IgD-negative memory B cell (primary cell): ENCODE measurements around the gene MAPT. TPM values are rescaled to one million over a fixed set of nuclear protein-coding genes. Genes with fewer than 3 reads are reported as not detected.
"Not testable (repeated sequence)": the region's sequence is repeated elsewhere in the genome, so short reads cannot be mapped to it uniquely, and the experiment has no call there.

ENCODE experiments used
- H3K27ac Mint-ChIP-seq, 3 donors: one replicate each; pipeline ENCODE4 v1.8.0; 2020 to 2022; ENCODE audit warnings: mild to moderate bottlenecking in 3 of 3, mixed read lengths in 3 of 3, moderate library complexity in 1 of 3
- H3K27me3 Mint-ChIP-seq: one replicate; pipeline ENCODE4 v1.8.0; 2021; ENCODE audit warnings: mixed read lengths
- H3K36me3 Mint-ChIP-seq: one replicate; pipeline ENCODE4 v1.8.0; 2020; ENCODE audit warnings: mild to moderate bottlenecking, mixed read lengths
- H3K4me1 Mint-ChIP-seq, 3 donors: one replicate each; pipeline ENCODE4 v1.8.0; 2020 to 2022; ENCODE audit warnings: mixed read lengths in 3 of 3, mild to moderate bottlenecking in 1 of 3
- H3K4me3 Mint-ChIP-seq, 4 donors: one replicate each; pipeline ENCODE4 v1.8.0; 2020 to 2022; ENCODE audit warnings: mild to moderate bottlenecking in 4 of 4, mixed read lengths in 4 of 4, moderate library complexity in 3 of 4
- H3K9me3 Mint-ChIP-seq, 3 donors: one replicate each; pipeline ENCODE4 v1.8.0; 2020 to 2021; ENCODE audit warnings: mixed read lengths in 3 of 3, mild to moderate bottlenecking in 1 of 3
- polyA plus RNA-seq: library from polyadenylated mRNA; unstranded; fragments of 300-500 nt; fragmentation: Illumina TruSeq; gene quantifications from one replicate; pipeline ENCODE4 v1.2.3, GENCODE V29; 2021

Gene MAPT
- polyA plus RNA-seq, 1 donor from 2014 or later, result not detected

DNA sequence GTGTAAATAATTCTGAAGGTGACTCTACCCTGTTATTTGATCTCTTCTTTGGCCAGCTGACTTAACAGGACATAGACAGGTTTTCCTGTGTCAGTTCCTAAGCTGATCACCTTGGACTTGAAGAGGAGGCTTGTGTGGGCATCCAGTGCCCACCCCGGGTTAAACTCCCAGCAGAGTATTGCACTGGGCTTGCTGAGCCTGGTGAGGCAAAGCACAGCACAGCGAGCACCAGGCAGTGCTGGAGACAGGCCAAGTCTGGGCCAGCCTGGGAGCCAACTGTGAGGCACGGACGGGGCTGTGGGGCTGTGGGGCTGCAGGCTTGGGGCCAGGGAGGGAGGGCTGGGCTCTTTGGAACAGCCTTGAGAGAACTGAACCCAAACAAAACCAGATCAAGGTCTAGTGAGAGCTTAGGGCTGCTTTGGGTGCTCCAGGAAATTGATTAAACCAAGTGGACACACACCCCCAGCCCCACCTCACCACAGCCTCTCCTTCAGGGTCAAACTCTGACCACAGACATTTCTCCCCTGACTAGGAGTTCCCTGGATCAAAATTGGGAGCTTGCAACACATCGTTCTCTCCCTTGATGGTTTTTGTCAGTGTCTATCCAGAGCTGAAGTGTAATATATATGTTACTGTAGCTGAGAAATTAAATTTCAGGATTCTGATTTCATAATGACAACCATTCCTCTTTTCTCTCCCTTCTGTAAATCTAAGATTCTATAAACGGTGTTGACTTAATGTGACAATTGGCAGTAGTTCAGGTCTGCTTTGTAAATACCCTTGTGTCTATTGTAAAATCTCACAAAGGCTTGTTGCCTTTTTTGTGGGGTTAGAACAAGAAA lies 109.8 kb downstream of the MAPT start:
- no peaks in the 10 kb centered on the region for H3K27me3 Mint-ChIP-seq
- no peak overlapping the region for H3K4me3 Mint-ChIP-seq
- no peak overlapping the region for H3K27ac Mint-ChIP-seq
- H3K9me3 Mint-ChIP-seq, result no peaks in the 10 kb centered on the region
- no peaks in the 10 kb centered on the region for H3K36me3 Mint-ChIP-seq
- H3K4me1 Mint-ChIP-seq, result no peaks in the 10 kb centered on the region

DNA sequence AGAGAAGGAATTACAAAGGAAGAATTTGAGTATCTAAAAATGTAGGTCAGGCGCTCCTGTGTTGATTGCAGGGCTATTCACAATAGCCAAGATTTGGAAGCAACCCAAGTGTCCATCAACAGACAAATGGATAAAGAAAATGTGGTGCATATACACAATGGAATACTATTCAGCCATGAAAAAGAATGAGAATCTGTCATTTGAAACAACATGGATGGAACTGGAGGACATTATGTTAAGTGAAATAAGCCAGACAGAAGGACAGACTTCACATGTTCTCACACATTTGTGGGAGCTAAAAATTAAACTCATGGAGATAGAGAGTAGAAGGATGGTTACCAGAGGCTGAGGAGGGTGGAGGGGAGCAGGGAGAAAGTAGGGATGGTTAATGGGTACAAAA lies 111.7 kb downstream of the MAPT start:
- H3K9me3 Mint-ChIP-seq, H3K4me1 Mint-ChIP-seq, H3K4me3 Mint-ChIP-seq, H3K27me3 Mint-ChIP-seq, H3K36me3 Mint-ChIP-seq: not testable (repeated sequence)
- H3K27ac Mint-ChIP-seq, result peak overlapping the region in 1 of 3 donors; percentile 11

DNA sequence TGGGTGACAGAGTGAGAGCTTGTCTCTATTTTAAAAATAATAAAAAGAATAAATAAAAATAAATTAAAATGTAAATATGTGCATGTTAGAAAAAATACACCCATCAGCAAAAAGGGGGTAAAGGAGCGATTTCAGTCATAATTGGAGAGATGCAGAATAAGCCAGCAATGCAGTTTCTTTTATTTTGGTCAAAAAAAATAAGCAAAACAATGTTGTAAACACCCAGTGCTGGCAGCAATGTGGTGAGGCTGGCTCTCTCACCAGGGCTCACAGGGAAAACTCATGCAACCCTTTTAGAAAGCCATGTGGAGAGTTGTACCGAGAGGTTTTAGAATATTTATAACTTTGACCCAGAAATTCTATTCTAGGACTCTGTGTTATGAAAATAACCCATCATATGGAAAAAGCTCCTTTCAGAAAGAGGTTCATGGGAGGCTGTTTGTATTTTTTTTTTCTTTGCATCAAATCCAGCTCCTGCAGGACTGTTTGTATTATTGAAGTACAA lies 113.2 kb downstream of the MAPT start:
- no peaks in the 10 kb centered on the region for H3K36me3 Mint-ChIP-seq
- H3K9me3 Mint-ChIP-seq, result no peaks in the 10 kb centered on the region
- H3K27ac Mint-ChIP-seq, result no peak overlapping the region
- no peak overlapping the region for H3K4me3 Mint-ChIP-seq
- H3K4me1 Mint-ChIP-seq, result peaks cover 0 to 3% (median 0%) of the 10 kb centered on the region in 3 donors
- H3K27me3 Mint-ChIP-seq, result no peaks in the 10 kb centered on the region

DNA sequence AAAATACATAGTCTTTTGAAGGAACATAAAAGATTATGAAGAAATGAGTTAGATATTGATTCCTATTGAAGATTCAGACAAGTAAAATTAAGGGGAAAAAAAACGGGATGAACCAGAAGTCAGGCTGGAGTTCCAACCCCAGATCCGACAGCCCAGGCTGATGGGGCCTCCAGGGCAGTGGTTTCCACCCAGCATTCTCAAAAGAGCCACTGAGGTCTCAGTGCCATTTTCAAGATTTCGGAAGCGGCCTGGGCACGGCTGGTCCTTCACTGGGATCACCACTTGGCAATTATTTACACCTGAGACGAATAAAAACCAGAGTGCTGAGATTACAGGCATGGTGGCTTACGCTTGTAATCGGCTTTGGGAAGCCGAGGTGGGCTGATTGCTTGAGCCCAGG lies 114.2 kb downstream of the MAPT start:
- Mint-ChIP-seq H3K27ac (no peak overlapping the region), H3K4me1 (peaks cover 0 to 3% (median 0%) of the 10 kb centered on the region in 3 donors), H3K27me3 (no peaks in the 10 kb centered on the region), H3K9me3 (no peaks in the 10 kb centered on the region), H3K36me3 (no peaks in the 10 kb centered on the region), H3K4me3 (no peak overlapping the region)

DNA sequence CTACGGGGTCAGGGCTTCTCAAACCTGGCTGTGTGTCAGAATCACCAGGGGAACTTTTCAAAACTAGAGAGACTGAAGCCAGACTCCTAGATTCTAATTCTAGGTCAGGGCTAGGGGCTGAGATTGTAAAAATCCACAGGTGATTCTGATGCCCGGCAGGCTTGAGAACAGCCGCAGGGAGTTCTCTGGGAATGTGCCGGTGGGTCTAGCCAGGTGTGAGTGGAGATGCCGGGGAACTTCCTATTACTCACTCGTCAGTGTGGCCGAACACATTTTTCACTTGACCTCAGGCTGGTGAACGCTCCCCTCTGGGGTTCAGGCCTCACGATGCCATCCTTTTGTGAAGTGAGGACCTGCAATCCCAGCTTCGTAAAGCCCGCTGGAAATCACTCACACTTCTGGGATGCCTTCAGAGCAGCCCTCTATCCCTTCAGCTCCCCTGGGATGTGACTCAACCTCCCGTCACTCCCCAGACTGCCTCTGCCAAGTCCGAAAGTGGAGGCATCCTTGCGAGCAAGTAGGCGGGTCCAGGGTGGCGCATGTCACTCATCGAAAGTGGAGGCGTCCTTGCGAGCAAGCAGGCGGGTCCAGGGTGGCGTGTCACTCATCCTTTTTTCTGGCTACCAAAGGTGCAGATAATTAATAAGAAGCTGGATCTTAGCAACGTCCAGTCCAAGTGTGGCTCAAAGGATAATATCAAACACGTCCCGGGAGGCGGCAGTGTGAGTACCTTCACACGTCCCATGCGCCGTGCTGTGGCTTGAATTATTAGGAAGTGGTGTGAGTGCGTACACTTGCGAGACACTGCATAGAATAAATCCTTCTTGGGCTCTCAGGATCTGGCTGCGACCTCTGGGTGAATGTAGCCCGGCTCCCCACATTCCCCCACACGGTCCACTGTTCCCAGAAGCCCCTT lies 115.6 kb downstream of the MAPT start:
- peaks cover 0 to 3% (median 0%) of the 10 kb centered on the region in 3 donors for H3K4me1 Mint-ChIP-seq
- H3K9me3 Mint-ChIP-seq, result no peaks in the 10 kb centered on the region
- no peaks in the 10 kb centered on the region for H3K36me3 Mint-ChIP-seq
- H3K27me3 Mint-ChIP-seq, result no peaks in the 10 kb centered on the region
- H3K4me3 Mint-ChIP-seq, result no peak overlapping the region
- no peak overlapping the region for H3K27ac Mint-ChIP-seq

DNA sequence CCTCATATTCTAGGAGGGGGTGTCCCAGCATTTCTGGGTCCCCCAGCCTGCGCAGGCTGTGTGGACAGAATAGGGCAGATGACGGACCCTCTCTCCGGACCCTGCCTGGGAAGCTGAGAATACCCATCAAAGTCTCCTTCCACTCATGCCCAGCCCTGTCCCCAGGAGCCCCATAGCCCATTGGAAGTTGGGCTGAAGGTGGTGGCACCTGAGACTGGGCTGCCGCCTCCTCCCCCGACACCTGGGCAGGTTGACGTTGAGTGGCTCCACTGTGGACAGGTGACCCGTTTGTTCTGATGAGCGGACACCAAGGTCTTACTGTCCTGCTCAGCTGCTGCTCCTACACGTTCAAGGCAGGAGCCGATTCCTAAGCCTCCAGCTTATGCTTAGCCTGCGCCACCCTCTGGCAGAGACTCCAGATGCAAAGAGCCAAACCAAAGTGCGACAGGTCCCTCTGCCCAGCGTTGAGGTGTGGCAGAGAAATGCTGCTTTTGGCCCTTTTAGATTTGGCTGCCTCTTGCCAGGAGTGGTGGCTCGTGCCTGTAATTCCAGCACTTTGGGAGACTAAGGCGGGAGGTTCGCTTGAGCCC lies 116.3 kb downstream of the MAPT start:
- Mint-ChIP-seq H3K9me3 (no peaks in the 10 kb centered on the region), H3K4me3 (no peak overlapping the region), H3K36me3 (no peaks in the 10 kb centered on the region), H3K27ac (no peak overlapping the region), H3K27me3 (no peaks in the 10 kb centered on the region), H3K4me1 (peaks cover 0 to 3% (median 0%) of the 10 kb centered on the region in 3 donors)

DNA sequence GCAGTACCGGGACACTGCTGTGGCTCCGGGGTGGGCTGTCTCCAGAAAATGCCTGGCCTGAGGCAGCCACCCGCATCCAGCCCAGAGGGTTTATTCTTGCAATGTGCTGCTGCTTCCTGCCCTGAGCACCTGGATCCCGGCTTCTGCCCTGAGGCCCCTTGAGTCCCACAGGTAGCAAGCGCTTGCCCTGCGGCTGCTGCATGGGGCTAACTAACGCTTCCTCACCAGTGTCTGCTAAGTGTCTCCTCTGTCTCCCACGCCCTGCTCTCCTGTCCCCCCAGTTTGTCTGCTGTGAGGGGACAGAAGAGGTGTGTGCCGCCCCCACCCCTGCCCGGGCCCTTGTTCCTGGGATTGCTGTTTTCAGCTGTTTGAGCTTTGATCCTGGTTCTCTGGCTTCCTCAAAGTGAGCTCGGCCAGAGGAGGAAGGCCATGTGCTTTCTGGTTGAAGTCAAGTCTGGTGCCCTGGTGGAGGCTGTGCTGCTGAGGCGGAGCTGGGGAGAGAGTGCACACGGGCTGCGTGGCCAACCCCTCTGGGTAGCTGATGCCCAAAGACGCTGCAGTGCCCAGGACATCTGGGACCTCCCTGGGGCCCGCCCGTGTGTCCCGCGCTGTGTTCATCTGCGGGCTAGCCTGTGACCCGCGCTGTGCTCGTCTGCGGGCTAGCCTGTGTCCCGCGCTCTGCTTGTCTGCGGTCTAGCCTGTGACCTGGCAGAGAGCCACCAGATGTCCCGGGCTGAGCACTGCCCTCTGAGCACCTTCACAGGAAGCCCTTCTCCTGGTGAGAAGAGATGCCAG lies 117.6 kb downstream of the MAPT start:
- H3K4me3 Mint-ChIP-seq, result no peak overlapping the region
- H3K9me3 Mint-ChIP-seq, result no peaks in the 10 kb centered on the region
- no peaks in the 10 kb centered on the region for H3K36me3 Mint-ChIP-seq
- H3K27ac Mint-ChIP-seq, result no peak overlapping the region
- no peaks in the 10 kb centered on the region for H3K27me3 Mint-ChIP-seq
- peaks cover 0 to 3% (median 0%) of the 10 kb centered on the region in 3 donors for H3K4me1 Mint-ChIP-seq

DNA sequence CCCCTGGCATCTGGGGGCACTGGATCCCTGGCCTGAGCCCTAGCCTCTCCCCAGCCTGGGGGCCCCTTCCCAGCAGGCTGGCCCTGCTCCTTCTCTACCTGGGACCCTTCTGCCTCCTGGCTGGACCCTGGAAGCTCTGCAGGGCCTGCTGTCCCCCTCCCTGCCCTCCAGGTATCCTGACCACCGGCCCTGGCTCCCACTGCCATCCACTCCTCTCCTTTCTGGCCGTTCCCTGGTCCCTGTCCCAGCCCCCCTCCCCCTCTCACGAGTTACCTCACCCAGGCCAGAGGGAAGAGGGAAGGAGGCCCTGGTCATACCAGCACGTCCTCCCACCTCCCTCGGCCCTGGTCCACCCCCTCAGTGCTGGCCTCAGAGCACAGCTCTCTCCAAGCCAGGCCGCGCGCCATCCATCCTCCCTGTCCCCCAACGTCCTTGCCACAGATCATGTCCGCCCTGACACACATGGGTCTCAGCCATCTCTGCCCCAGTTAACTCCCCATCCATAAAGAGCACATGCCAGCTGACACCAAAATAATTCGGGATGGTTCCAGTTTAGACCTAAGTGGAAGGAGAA lies 118.2 kb downstream of the MAPT start:
- Mint-ChIP-seq H3K36me3 (no peaks in the 10 kb centered on the region), H3K27me3 (no peaks in the 10 kb centered on the region), H3K27ac (no peak overlapping the region), H3K4me1 (peaks cover 0 to 3% (median 0%) of the 10 kb centered on the region in 3 donors), H3K9me3 (no peaks in the 10 kb centered on the region), H3K4me3 (no peak overlapping the region)

DNA sequence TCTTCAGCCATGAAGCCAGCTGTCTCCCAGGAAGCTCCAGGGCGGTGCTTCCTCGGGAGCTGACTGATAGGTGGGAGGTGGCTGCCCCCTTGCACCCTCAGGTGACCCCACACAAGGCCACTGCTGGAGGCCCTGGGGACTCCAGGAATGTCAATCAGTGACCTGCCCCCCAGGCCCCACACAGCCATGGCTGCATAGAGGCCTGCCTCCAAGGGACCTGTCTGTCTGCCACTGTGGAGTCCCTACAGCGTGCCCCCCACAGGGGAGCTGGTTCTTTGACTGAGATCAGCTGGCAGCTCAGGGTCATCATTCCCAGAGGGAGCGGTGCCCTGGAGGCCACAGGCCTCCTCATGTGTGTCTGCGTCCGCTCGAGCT lies 118.8 kb downstream of the MAPT start:
- Mint-ChIP-seq H3K9me3 (no peaks in the 10 kb centered on the region), H3K27me3 (no peaks in the 10 kb centered on the region), H3K4me1 (peaks cover 0 to 3% (median 1%) of the 10 kb centered on the region in 3 donors), H3K36me3 (no peaks in the 10 kb centered on the region), H3K27ac (no peak overlapping the region), H3K4me3 (no peak overlapping the region)

DNA sequence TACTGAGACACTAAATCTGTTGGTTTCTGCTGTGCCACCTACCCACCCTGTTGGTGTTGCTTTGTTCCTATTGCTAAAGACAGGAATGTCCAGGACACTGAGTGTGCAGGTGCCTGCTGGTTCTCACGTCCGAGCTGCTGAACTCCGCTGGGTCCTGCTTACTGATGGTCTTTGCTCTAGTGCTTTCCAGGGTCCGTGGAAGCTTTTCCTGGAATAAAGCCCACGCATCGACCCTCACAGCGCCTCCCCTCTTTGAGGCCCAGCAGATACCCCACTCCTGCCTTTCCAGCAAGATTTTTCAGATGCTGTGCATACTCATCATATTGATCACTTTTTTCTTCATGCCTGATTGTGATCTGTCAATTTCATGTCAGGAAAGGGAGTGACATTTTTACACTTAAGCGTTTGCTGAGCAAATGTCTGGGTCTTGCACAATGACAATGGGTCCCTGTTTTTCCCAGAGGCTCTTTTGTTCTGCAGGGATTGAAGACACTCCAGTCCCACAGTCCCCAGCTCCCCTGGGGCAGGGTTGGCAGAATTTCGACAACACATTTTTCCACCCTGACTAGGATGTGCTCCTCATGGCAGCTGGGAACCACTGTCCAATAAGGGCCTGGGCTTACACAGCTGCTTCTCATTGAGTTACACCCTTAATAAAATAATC lies 119.3 kb downstream of the MAPT start:
- H3K9me3 Mint-ChIP-seq, result no peaks in the 10 kb centered on the region
- H3K4me1 Mint-ChIP-seq, result peaks cover 0 to 3% (median 3%) of the 10 kb centered on the region in 3 donors
- no peaks in the 10 kb centered on the region for H3K27me3 Mint-ChIP-seq
- no peak overlapping the region for H3K27ac Mint-ChIP-seq
- H3K4me3 Mint-ChIP-seq, result no peak overlapping the region
- no peaks in the 10 kb centered on the region for H3K36me3 Mint-ChIP-seq

DNA sequence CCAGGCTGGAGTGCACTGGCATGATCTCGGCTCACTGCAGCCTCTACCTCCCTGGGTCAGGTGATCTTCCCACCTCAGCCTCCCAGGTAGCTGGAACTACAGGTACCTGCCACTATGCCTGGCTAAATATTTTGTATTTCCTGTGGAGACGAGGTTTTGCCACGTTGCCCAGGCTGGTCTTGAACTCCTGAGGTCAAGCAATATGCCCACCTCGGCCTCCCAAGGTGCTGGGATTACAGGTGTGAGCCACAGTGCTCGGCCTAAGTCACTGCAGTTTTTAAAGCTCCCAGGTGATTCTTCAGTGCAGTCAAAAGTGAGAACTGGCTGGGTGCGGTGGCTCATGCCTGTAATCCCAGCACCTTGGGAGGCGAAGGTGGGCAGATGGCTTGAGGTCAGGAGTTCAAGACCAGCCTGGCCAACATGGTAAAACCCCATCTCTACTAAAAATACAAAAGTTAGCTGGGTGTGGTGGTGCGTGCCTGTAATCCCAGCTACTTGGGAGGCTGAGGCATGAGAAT lies 125.1 kb downstream of the MAPT start:
- H3K9me3 Mint-ChIP-seq, H3K27me3 Mint-ChIP-seq, H3K36me3 Mint-ChIP-seq: not testable (repeated sequence)
- peak overlapping the region; percentile 84 to 97 (median 95) for H3K27ac Mint-ChIP-seq
- H3K4me3 Mint-ChIP-seq, result peak overlapping the region in 3 of 4 donors; percentile 32 to 74 (median 45)
- H3K4me1 Mint-ChIP-seq, result peaks cover 12 to 16% (median 13%) of the 10 kb centered on the region in 3 donors

DNA sequence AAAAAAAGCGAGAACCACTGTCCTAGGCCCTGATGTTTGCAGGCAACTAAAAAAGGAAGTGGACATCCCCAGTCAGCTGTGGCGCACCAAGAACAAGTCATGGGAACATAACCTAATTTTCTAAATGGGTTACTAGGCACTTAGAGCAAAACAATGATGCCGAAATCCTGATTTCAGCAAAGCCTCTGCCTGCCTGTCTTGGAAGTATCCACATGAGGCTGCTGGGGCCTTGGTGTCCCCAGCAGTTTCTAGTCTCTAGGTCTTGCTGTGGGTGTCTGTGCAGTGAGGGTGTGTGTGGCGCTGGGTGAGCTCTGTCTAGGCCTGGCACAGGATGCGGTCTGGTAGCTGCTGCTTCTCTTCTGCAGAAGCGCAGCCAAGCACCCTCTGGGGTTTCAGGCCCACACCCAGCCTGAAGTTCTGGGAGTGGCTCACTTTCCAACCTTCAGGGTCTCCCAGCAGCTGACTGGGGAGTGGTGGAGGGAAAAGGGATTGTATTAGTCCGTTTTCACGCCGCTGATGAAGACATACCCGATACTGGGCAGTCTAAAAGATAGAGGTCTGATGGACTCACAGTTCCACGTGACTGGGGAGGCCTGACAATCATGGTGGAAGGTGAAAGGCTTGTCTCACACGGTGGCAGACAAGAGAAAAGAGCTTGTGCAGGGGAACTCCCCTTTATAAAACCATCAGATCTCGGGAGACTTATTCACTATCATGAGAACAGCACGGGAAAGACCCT lies 125.8 kb downstream of the MAPT start:
- Mint-ChIP-seq H3K27ac (peak overlapping the region; percentile 84 to 97 (median 95)), H3K4me3 (peak overlapping the region; percentile 30 to 74 (median 38)), H3K4me1 (peaks cover 12 to 17% (median 14%) of the 10 kb centered on the region in 3 donors), H3K27me3 (no peaks in the 10 kb centered on the region), H3K9me3 (no peaks in the 10 kb centered on the region), H3K36me3 (no peaks in the 10 kb centered on the region)

DNA sequence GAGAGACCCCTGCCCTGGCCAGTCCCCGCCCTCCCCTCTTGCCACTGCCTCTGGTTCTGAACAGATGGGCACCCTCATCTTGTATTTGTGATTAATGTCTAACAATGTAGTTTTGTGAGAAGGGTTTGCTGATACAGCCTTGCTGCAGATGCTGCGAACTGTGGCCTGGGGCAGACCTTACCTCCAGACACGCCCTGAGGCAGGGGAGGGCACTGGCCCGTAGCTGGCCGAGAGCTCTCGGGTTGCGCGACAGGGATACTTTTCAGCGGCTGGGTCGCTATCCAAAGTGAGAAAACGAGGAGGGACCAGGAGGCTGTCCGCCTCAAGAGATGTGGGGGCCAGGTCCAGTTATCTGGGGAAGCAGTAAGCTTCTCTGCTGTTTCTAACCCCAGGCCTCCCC lies 126.6 kb downstream of the MAPT start:
- Mint-ChIP-seq H3K9me3 (no peaks in the 10 kb centered on the region), H3K36me3 (no peaks in the 10 kb centered on the region), H3K27me3 (no peaks in the 10 kb centered on the region), H3K4me3 (no peak overlapping the region), H3K4me1 (peaks cover 18 to 25% (median 22%) of the 10 kb centered on the region in 3 donors), H3K27ac (peak overlapping the region; percentile 84 to 97 (median 95))
